ENCODE data around the gene SNX2.
"Not testable (repeated sequence)": the region's sequence is repeated elsewhere in the genome, so short reads cannot be mapped to it uniquely, and the experiment has no call there.

The SNX2 gene

GRCh38 chr5:122774861-122775549 is at the start of gene SNX2:
SNX2 (plus strand) TSS chr5:122775080; CDS start chr5:122775104, 24 bp downstream.
- peak; percentile 89 to 92 for DNase-seq

GRCh38 chr5:122727112-122727541 is 47.8 kb upstream of the SNX2 start:
- DNase-seq: no peak

GRCh38 chr5:122730037-122730436 is 44.8 kb upstream of the SNX2 start:
- no peak for DNase-seq

GRCh38 chr5:122730456-122730855 is 44.4 kb upstream of the SNX2 start:
- DNase-seq: no peak

GRCh38 chr5:122736086-122736845 is 38.6 kb upstream of the SNX2 start:
- DNase-seq: no peak

GRCh38 chr5:122738088-122738487 is 36.8 kb upstream of the SNX2 start:
- no peak for DNase-seq

- no peak for DNase-seq
Measured at GRCh38 chr5:122741681-122742080, 33.2 kb upstream of the SNX2 start.

GRCh38 chr5:122743261-122743660 is 31.6 kb upstream of the SNX2 start:
- no peak for DNase-seq

GRCh38 chr5:122745597-122745996 is 29.3 kb upstream of the SNX2 start:
- no peak for DNase-seq

GRCh38 chr5:122749886-122750285 is 25.0 kb upstream of the SNX2 start:
- no peak for DNase-seq

- no peak for DNase-seq
Measured at GRCh38 chr5:122751293-122751782, 23.5 kb upstream of the SNX2 start.

- no peak for DNase-seq
Measured at GRCh38 chr5:122753500-122753899, 21.4 kb upstream of the SNX2 start.

- DNase-seq: no peak
Measured at GRCh38 chr5:122755783-122756182, 19.1 kb upstream of the SNX2 start.

GRCh38 chr5:122756264-122756911 is 18.5 kb upstream of the SNX2 start:
- DNase-seq: peak in 1 of 2 donors; percentile 7

GRCh38 chr5:122757285-122757684 is 17.6 kb upstream of the SNX2 start:
- DNase-seq: no peak

- no peak for DNase-seq
Measured at GRCh38 chr5:122759241-122760070, 15.4 kb upstream of the SNX2 start.

- no peak for DNase-seq
Measured at GRCh38 chr5:122760236-122760635, 14.6 kb upstream of the SNX2 start.

GRCh38 chr5:122761115-122761514 is 13.8 kb upstream of the SNX2 start:
- no peak for DNase-seq

GRCh38 chr5:122761896-122762295 is 13.0 kb upstream of the SNX2 start:
- not testable (repeated sequence) for DNase-seq

GRCh38 chr5:122766130-122766529 is 8.8 kb upstream of the SNX2 start:
- no peak for DNase-seq

- no peak for DNase-seq
Measured at GRCh38 chr5:122770477-122770876, 4.4 kb upstream of the SNX2 start.

- DNase-seq: no peak
Measured at GRCh38 chr5:122772446-122772845, 2.4 kb upstream of the SNX2 start.

- no peak for DNase-seq
Measured at GRCh38 chr5:122773619-122774018, 1.3 kb upstream of the SNX2 start.

All from CD4-positive, alpha-beta T cell treated with Interferon alpha-2 for 1 hour (primary cell).